ENCODE results near the gene KLF1. TPM values are rescaled to one million over a fixed set of nuclear protein-coding genes. Genes with fewer than 3 reads are reported as not detected.

The KLF1 gene
- total and polyA plus RNA-seq, 2 donors (not counting 1 experiment from before 2014, with no cell fraction given) = not detected

DNA sequence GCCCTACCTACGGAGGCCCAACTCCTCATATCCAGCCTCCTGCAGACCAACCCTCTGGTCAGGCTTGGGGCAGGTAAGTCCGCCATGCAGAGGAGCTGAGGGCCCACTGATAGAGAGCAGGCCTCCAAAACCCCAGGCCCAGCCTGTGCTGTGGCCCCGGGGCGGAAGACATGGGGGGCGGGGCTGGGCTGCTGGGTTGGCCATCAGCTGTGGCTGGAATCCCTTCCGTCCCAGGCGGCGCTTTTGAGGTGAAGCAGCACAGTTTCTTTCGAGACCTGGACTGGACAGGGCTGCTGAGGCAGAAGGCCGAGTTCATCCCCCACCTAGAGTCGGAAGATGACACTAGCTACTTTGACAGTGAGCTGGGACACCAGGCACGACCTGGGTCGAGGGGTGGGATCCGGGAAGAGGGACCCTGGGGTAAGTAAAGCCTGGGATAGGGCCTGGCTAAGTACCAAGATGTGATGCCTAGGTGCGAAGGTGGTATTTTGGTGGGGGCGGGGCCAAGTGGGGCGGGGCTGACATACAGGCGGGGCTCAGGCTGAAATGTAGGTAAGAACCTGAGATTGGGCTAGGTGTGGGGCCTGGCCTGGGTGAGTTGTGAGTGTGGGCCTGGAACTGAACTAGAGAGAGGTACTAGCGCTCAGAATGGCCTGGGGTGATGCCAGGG is 21.1 kb downstream of the KLF1 start:
- Histone ChIP-seq H3K4me3 (replicated peaks in 1 of 4; ENCODE audit: control extremely low read depth in 1 of 4, insufficient read depth in 1 of 4, low read depth in 3 of 4, low read length in 4 of 4) (no peak overlapping the region), H3K4me1 (ENCODE audit: control insufficient read depth, extremely low read depth, insufficient read depth, low read length) (no peaks in the 10 kb centered on the region), H3K79me2 (ENCODE audit: control insufficient read depth, insufficient read depth, low read length) (no peaks in the 10 kb centered on the region), H3K9ac (ENCODE audit: insufficient read depth, low read length) (no peak overlapping the region), H2AFZ (ENCODE audit: low read length) (no peak overlapping the region), H3K27me3 (ENCODE audit: control insufficient read depth, insufficient read depth, low read length) (peaks cover 4% of the 10 kb centered on the region), H4K20me1 (ENCODE audit: control insufficient read depth, extremely low read depth, insufficient read depth, low read length) (no peaks in the 10 kb centered on the region), H3K36me3 (ENCODE audit: control insufficient read depth, insufficient read depth, low read length) (no peaks in the 10 kb centered on the region), H3K27ac (ENCODE audit: insufficient read depth, low read length) (no peak overlapping the region), H3K4me2 (ENCODE audit: extremely low read depth, insufficient read depth, low read length) (no peak overlapping the region), H3K9me3 (ENCODE audit: control insufficient read depth, insufficient read depth, low read depth, low read length) (no peaks in the 10 kb centered on the region)
- no peak for DNase-seq (ENCODE audit: low read depth in 2 of 2)
- no peak for TF ChIP-seq EZH2 (IDR thresholded peaks at IDR 0.05; ENCODE audit: low read length, missing control alignments)
- TF ChIP-seq, protein P1, sequence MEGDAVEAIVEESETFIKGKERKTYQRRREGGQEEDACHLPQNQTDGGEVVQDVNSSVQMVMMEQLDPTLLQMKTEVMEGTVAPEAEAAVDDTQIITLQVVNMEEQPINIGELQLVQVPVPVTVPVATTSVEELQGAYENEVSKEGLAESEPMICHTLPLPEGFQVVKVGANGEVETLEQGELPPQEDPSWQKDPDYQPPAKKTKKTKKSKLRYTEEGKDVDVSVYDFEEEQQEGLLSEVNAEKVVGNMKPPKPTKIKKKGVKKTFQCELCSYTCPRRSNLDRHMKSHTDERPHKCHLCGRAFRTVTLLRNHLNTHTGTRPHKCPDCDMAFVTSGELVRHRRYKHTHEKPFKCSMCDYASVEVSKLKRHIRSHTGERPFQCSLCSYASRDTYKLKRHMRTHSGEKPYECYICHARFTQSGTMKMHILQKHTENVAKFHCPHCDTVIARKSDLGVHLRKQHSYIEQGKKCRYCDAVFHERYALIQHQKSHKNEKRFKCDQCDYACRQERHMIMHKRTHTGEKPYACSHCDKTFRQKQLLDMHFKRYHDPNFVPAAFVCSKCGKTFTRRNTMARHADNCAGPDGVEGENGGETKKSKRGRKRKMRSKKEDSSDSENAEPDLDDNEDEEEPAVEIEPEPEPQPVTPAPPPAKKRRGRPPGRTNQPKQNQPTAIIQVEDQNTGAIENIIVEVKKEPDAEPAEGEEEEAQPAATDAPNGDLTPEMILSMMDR (conservative IDR thresholded peaks at IDR 0.05 in 1 of 2, IDR thresholded peaks at IDR 0.05 in 1 of 2; ENCODE audit: low read depth in 1 of 2, low read length in 2 of 2) = no peak

DNA sequence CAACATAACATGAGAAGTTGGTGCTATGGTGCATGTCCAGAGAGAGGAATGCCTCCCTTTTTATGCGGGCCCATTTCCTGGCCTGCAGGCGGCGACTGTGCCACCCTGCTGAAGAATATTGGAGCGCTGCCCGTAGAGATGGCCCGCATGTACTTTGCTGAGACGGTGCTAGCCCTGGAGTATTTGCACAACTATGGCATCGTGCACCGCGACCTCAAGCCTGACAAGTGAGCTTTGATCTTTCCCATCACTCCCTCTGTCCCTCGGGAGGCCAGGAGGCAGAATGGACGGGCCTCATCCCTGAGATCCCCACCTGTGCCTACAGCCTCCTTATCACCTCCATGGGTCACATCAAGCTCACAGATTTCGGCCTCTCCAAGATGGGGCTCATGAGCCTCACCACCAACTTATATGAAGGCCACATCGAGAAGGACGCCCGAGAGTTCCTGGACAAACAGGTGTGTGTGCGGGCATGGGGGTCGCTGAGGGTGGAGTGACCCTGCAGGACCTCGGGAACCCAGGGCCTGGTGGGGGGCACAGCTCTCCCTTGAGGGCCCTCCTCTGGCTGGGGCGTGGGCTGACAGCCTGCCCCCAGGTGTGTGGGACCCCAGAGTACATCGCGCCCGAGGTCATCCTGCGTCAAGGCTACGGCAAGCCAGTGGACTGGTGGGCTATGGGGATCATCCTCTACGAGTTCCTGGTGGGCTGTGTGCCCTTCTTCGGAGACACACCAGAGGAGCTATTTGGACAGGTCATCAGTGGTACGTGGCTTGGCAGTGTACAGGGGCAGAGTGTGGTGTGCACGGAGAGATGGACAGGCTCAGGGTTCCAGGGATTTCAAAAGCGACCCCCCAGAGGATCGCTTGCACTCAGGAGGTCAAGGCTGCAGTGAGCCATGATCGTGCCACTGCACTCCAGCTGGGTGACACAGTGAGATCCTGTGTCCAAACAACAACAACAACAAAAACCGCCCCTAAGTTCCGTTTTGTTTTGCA is 22.0 kb downstream of the KLF1 start:
- H3K36me3 ChIP-seq (ENCODE audit: control insufficient read depth, insufficient read depth, low read length) = no peaks in the 10 kb centered on the region
- peaks cover 4% of the 10 kb centered on the region for H3K27me3 ChIP-seq (ENCODE audit: control insufficient read depth, insufficient read depth, low read length)
- no peak overlapping the region for H3K27ac ChIP-seq (ENCODE audit: insufficient read depth, low read length)
- TF ChIP-seq, protein P1 (conservative IDR thresholded peaks at IDR 0.05 in 1 of 2, IDR thresholded peaks at IDR 0.05 in 1 of 2; ENCODE audit: low read depth in 1 of 2, low read length in 2 of 2) = no peak
- TF ChIP-seq EZH2 (IDR thresholded peaks at IDR 0.05; ENCODE audit: low read length, missing control alignments) = no peak
- no peak overlapping the region for H3K4me3 ChIP-seq (replicated peaks in 1 of 4; ENCODE audit: control extremely low read depth in 1 of 4, insufficient read depth in 1 of 4, low read depth in 3 of 4, low read length in 4 of 4)
- no peaks in the 10 kb centered on the region for H3K4me1 ChIP-seq (ENCODE audit: control insufficient read depth, extremely low read depth, insufficient read depth, low read length)
- H3K9me3 ChIP-seq (ENCODE audit: control insufficient read depth, insufficient read depth, low read depth, low read length) = no peaks in the 10 kb centered on the region
- DNase-seq (ENCODE audit: low read depth in 2 of 2) = no peak
- no peaks in the 10 kb centered on the region for H4K20me1 ChIP-seq (ENCODE audit: control insufficient read depth, extremely low read depth, insufficient read depth, low read length)
- no peaks in the 10 kb centered on the region for H3K79me2 ChIP-seq (ENCODE audit: control insufficient read depth, insufficient read depth, low read length)
- H3K4me2 ChIP-seq (ENCODE audit: extremely low read depth, insufficient read depth, low read length) = no peak overlapping the region
- no peak overlapping the region for H2AFZ ChIP-seq (ENCODE audit: low read length)
- no peak overlapping the region for H3K9ac ChIP-seq (ENCODE audit: insufficient read depth, low read length)

DNA sequence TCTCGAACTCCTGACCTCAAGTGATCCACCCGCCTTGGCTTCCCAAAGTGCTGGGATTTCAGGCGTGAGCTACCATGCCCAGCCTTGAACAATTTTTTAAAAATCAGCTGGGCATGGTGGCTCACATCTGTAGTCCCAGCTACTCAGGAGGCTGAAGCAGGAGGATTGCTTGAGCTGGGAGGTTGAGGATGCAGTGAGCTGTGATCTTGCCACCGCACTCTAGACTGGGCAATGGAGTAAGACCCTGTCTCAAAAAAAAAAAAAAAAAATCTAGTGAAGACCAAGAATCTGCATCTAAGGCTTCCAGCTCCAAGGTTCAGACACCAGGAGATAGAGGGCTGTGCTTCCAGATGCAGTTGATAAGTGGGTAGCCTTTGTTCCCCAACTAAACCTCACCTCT is 22.9 kb downstream of the KLF1 start:
- Histone ChIP-seq H3K4me2 (ENCODE audit: extremely low read depth, insufficient read depth, low read length) (no peak overlapping the region), H3K79me2 (ENCODE audit: control insufficient read depth, insufficient read depth, low read length) (no peaks in the 10 kb centered on the region), H3K4me1 (ENCODE audit: control insufficient read depth, extremely low read depth, insufficient read depth, low read length) (no peaks in the 10 kb centered on the region), H2AFZ (ENCODE audit: low read length) (no peak overlapping the region), H3K9me3 (ENCODE audit: control insufficient read depth, insufficient read depth, low read depth, low read length) (no peaks in the 10 kb centered on the region), H3K36me3 (ENCODE audit: control insufficient read depth, insufficient read depth, low read length) (no peaks in the 10 kb centered on the region), H3K4me3 (replicated peaks in 1 of 4; ENCODE audit: control extremely low read depth in 1 of 4, insufficient read depth in 1 of 4, low read depth in 3 of 4, low read length in 4 of 4) (no peak overlapping the region), H3K27me3 (ENCODE audit: control insufficient read depth, insufficient read depth, low read length) (peaks cover 4% of the 10 kb centered on the region), H3K9ac (ENCODE audit: insufficient read depth, low read length) (no peak overlapping the region), H3K27ac (ENCODE audit: insufficient read depth, low read length) (no peak overlapping the region), H4K20me1 (ENCODE audit: control insufficient read depth, extremely low read depth, insufficient read depth, low read length) (no peaks in the 10 kb centered on the region)
- TF ChIP-seq, protein P1 (conservative IDR thresholded peaks at IDR 0.05 in 1 of 2, IDR thresholded peaks at IDR 0.05 in 1 of 2; ENCODE audit: low read depth in 1 of 2, low read length in 2 of 2) = no peak
- TF ChIP-seq EZH2 (IDR thresholded peaks at IDR 0.05; ENCODE audit: low read length, missing control alignments) = no peak
- no peak for DNase-seq (ENCODE audit: low read depth in 2 of 2)
